ENCODE results near the gene ONECUT3. TPM values are rescaled to one million over a fixed set of nuclear protein-coding genes. Genes with fewer than 3 reads are reported as not detected.
"Not testable (repeated sequence)": the region's sequence is repeated elsewhere in the genome, so short reads cannot be mapped to it uniquely, and the experiment has no call there.

ONECUT3 gene
- not detected for total RNA-seq (2021; fragmentation: NEBNext Ultra II Directional; extraction: Animal tissue kit (Norgen Biotek cat#: 25700))
- long read RNA-seq: 0 reads

DNA sequence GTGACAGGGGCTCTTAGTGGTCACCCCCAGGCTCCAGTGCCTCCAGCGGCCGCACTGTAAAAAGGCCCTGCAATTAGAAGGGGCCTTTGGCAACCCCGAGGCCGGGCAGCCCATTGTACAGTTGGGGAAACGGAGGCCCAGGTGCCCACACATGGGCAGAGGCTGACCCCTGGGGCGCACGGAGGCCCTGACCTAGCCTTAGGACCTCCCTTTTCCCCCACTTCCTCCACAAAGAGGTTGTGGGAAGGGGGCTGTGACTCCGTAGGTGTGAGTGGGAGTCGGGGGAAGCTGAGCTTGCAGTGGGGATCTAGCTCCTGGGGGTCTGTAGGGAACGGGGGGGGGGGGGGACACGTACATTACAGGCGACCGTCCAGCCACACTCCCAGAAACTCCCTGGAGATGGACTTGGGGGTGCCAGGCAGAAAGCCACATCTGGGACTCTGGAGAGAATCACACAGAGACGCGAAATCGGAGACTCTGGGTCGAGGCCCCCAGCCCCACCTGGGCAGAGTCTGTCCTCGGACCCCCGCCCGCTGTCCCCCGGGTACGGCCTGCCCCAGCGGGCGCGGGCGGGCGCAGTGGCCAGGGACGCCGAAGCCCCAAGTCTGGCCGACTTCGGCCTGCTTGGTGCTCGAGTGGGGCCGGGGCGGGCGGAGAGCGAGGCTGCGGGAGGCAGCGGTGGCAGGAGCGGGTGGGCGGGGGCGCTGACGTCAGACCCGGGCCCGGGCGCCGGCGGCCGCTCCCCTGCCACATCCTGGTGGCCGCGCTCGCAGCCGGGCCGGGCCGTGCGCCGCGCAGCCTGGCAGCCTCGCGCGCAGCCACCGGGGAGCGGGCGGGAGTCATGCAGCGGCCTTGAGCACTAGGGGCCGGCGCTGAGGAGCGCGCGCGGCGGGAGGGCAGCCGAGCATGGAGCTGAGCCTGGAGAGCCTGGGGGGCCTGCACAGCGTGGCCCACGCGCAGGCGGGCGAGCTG is at the start of gene ONECUT3:
Gene ONECUT3, plus strand, starts transcription at position 750 of the 972 bp plus-strand sequence. Its CDS starts 157 bp downstream, at position 907.
- H3K36me3 Mint-ChIP-seq (ENCODE audit: low read depth): no peaks in the 10 kb centered on the region
- H3K9me3 Mint-ChIP-seq: no peaks in the 10 kb centered on the region
- no peak for DNase-seq
- no peak within 1 kb of the TSS for H3K4me3 Mint-ChIP-seq
- H3K27me3 Mint-ChIP-seq (ENCODE audit: insufficient read depth): peaks cover 50% of the 10 kb centered on the region
- H3K4me1 Mint-ChIP-seq (ENCODE audit: low read depth): peaks cover 11% of the 10 kb centered on the region
- no peak within 1 kb of the TSS for H3K27ac Mint-ChIP-seq
- TF ChIP-seq, protein P1, sequence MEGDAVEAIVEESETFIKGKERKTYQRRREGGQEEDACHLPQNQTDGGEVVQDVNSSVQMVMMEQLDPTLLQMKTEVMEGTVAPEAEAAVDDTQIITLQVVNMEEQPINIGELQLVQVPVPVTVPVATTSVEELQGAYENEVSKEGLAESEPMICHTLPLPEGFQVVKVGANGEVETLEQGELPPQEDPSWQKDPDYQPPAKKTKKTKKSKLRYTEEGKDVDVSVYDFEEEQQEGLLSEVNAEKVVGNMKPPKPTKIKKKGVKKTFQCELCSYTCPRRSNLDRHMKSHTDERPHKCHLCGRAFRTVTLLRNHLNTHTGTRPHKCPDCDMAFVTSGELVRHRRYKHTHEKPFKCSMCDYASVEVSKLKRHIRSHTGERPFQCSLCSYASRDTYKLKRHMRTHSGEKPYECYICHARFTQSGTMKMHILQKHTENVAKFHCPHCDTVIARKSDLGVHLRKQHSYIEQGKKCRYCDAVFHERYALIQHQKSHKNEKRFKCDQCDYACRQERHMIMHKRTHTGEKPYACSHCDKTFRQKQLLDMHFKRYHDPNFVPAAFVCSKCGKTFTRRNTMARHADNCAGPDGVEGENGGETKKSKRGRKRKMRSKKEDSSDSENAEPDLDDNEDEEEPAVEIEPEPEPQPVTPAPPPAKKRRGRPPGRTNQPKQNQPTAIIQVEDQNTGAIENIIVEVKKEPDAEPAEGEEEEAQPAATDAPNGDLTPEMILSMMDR (IDR thresholded peaks at IDR 0.05): no peak

DNA sequence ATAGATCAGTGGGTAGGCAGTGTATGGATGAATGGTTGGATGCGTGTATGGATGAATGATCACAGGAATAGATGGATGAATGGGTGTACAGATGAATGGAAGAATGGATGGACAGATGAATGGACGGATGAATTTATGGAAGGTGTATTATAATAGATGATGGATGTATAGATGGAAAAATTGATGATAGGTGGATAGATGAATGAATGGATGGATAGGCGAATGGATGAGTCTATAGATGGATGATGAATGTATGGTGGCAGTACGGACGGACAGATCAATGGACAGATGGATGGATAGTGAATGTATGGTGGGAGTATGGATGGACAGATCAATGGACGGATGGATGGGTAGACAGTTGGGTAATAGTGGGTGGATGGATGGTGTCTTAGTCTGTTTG is 49.0 kb upstream of the ONECUT3 start:
- TF ChIP-seq, protein P1 (IDR thresholded peaks at IDR 0.05): no peak
- Mint-ChIP-seq H3K27ac (no peak overlapping the region), H3K9me3 (peaks cover 22% of the 10 kb centered on the region), H3K4me3 (no peak overlapping the region), H3K36me3 (ENCODE audit: low read depth) (peaks cover 4% of the 10 kb centered on the region; the same call in 1 of the 2 replicates), H3K4me1 (ENCODE audit: low read depth) (peaks cover 8% of the 10 kb centered on the region; the same call in 1 of the 2 replicates), H3K27me3 (ENCODE audit: insufficient read depth) (peaks cover 13% of the 10 kb centered on the region)
- DNase-seq: no peak

DNA sequence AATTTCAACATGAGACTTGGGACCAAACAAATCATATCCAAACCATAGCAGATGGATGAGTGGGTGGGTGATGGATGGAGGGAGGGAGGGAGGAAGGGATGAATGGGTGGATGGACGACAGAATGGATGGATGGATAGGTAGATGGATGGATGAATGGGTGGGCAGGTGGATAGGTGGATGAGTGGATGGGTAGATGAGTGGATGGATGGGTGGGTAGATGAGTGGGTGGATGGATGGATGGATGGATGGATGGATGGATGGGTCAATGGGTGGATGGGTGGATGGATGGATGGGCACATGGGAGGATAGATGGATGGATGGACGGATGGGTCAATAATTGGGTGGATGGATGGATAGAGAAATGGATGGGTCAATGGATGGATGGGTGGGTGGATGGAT is 47.9 kb upstream of the ONECUT3 start:
- H3K36me3 Mint-ChIP-seq (ENCODE audit: low read depth): peaks cover 4% of the 10 kb centered on the region; the same call in 1 of the 2 replicates
- H3K9me3 Mint-ChIP-seq: peaks cover 22% of the 10 kb centered on the region
- peaks cover 12% of the 10 kb centered on the region; the same call in 1 of the 2 replicates for H3K4me1 Mint-ChIP-seq (ENCODE audit: low read depth)
- no peak overlapping the region for H3K27ac Mint-ChIP-seq
- no peak for DNase-seq
- TF ChIP-seq, protein P1 (IDR thresholded peaks at IDR 0.05): no peak
- H3K27me3 Mint-ChIP-seq (ENCODE audit: insufficient read depth): peaks cover 13% of the 10 kb centered on the region
- H3K4me3 Mint-ChIP-seq: no peak overlapping the region

- H3K9me3 Mint-ChIP-seq: peaks cover 22% of the 10 kb centered on the region
- not testable (repeated sequence) for DNase-seq; H3K4me1 Mint-ChIP-seq (ENCODE audit: low read depth); H3K36me3 Mint-ChIP-seq (ENCODE audit: low read depth); H3K27ac Mint-ChIP-seq; H3K4me3 Mint-ChIP-seq; H3K27me3 Mint-ChIP-seq (ENCODE audit: insufficient read depth)
Observed at GRCh38 chr19:1706646-1707045, 46.7 kb upstream of the ONECUT3 start.

- no peak overlapping the region for H3K4me3 Mint-ChIP-seq
- no peak overlapping the region for H3K27ac Mint-ChIP-seq
- peaks cover 22% of the 10 kb centered on the region for H3K9me3 Mint-ChIP-seq
- TF ChIP-seq, protein P1 (IDR thresholded peaks at IDR 0.05): no peak
- peaks cover 4% of the 10 kb centered on the region; the same call in 1 of the 2 replicates for H3K36me3 Mint-ChIP-seq (ENCODE audit: low read depth)
- no peak for DNase-seq
- peaks cover 4% of the 10 kb centered on the region for H3K27me3 Mint-ChIP-seq (ENCODE audit: insufficient read depth)
- H3K4me1 Mint-ChIP-seq (ENCODE audit: low read depth): peaks cover 6% of the 10 kb centered on the region; the same call in 1 of the 2 replicates
Observed at GRCh38 chr19:1707240-1707639, 46.1 kb upstream of the ONECUT3 start.

GRCh38 chr19:1713170-1713569 is 40.1 kb upstream of the ONECUT3 start:
- Mint-ChIP-seq H3K4me1 (ENCODE audit: low read depth) (peaks cover 6% of the 10 kb centered on the region; the same call in 1 of the 2 replicates), H3K4me3 (no peak overlapping the region), H3K9me3 (no peaks in the 10 kb centered on the region), H3K27ac (no peak overlapping the region), H3K36me3 (ENCODE audit: low read depth) (peaks cover 8% of the 10 kb centered on the region; the same call in 1 of the 2 replicates), H3K27me3 (ENCODE audit: insufficient read depth) (peaks cover 15% of the 10 kb centered on the region)
- TF ChIP-seq, protein P1 (IDR thresholded peaks at IDR 0.05): no peak
- DNase-seq: no peak

Measured in HFFc6 (cell line).